GM12872 (cell line): Measurements from ENCODE around the gene TCEA3.

Source experiments
- TF ChIP-seq, protein P1 (sequence below): IDR thresholded peaks from 3 replicates; pipeline ENCODE4 v1.5.1; 2011; ENCODE audit warnings: low read depth, mild to moderate bottlenecking, low read length, moderate library complexity; ENCODE audit not compliant: insufficient read depth

TCEA3 gene

DNA sequence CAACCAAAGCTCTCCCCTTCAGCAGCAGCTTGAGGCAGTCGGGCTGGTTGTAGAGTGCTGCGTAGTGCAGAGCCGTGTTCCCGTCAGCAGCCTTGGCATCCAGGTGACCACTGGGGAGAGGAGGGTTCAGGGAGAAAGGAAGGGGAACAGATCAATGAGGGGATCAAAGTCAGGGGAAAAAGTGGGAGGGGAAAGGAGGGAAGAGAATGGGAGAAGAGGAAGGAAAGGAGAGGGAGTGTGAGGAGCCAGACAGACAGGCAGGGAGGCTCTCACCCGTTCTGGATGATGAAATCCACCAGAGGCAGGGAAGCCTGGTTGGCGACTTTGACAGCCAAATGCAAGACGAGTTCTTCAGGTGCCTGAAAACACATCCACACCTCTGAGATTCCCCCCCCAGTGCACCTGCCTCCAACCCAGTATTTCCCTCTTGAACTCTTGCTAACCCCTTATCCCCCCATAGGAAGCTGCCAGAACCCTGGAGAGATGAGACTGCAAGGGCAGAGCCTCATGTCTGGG, 9.8 kb upstream of the TCEA3 start:
- TF ChIP-seq, protein P1, sequence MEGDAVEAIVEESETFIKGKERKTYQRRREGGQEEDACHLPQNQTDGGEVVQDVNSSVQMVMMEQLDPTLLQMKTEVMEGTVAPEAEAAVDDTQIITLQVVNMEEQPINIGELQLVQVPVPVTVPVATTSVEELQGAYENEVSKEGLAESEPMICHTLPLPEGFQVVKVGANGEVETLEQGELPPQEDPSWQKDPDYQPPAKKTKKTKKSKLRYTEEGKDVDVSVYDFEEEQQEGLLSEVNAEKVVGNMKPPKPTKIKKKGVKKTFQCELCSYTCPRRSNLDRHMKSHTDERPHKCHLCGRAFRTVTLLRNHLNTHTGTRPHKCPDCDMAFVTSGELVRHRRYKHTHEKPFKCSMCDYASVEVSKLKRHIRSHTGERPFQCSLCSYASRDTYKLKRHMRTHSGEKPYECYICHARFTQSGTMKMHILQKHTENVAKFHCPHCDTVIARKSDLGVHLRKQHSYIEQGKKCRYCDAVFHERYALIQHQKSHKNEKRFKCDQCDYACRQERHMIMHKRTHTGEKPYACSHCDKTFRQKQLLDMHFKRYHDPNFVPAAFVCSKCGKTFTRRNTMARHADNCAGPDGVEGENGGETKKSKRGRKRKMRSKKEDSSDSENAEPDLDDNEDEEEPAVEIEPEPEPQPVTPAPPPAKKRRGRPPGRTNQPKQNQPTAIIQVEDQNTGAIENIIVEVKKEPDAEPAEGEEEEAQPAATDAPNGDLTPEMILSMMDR = no peak

DNA sequence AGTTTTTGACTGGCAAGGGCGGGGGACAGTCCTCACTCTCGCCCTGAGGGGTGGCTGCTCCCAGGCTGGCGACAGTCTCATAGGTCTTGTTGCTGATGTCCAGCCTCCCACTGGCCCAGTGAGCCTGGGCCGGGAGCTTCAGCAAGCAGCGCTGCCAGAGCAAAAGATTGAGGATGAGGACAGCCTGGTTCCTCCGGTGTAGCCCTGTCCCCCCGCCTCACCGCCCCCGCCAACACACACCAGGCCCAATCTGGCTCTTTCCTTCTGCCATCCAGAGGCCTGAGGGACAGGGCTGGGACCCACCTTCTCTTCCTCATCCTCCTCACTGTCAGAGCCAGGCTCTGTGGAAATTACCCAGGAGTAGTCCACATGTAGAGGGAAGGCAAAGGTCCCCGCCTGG, 8.6 kb upstream of the TCEA3 start:
- TF ChIP-seq, protein P1 = no peak

DNA sequence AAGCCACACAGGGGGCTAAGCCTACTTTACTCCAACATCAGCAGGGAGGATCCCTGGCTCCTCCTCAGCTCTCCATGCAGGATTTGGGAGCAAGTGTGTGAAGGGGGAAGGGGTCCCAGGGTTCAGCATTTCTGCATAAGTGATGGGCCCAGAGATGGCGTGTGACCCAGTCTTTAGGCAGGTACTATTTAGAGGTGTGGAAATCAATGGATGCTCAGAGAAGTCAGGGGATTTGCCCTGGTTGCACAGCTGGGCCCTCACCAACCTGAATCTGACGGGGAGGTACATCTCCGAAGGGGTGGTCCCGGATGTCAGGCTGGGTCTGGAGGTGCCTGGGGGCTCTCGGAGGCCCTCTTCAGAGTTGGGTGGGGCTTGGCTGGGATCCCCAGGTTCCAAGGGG, 6.9 kb upstream of the TCEA3 start:
- TF ChIP-seq, protein P1 = no peak

DNA sequence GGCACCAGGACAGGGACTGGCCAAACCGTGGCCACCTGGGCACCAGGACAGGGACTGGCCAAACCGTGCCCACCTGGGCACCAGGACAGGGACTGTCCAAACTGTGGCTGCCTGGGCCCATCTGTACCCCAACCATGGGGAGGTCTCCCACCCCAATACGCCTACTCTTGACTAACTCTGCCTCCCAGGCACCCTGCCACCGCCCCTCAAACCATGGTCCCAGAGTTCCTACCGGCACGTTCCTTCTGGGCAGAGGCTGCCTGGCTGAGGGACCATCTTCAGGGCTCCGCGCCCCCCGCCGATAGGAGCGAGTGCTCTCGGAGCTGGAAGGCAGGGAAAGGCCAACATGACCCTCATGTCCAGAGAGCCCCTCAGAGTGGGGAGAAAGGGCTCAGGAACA, 6.3 kb upstream of the TCEA3 start:
- TF ChIP-seq, protein P1 = no peak

DNA sequence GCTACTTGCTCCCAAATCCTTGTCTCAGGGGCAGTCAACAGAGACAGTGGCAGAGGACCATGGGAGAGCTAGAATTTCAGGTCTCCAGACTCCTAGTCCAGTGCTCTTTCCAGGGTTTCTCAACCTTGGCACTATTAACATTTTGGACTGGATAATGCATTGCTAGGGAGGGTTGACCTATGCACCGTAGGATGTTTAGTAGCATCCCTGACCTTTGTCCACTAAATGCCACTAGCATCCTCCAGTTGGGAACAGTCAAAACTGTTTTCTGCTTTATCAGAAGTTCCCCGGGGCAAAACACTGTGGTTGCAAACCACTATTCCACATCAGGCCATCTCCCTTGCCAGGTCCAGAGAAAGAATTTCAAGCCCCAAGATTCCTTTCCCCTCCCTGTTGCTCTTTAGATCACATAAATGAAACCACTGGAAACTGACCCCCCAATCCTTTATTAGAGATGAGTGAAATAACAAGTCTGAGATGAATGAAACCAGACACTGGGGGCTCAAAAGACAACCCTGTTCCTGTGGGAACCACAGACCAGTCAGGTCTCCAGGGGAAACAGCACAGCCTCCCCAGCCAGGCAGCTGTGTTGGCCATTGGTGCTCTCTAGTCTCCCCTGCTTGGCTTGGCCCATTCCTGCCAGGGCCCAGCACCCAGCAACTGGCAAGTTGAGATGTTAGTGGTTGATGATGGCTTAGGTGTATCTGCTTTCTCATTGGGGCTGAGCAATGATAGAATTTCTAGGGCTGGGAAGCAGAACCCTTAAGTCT, 3.8 kb upstream of the TCEA3 start:
- TF ChIP-seq, protein P1 = no peak

DNA sequence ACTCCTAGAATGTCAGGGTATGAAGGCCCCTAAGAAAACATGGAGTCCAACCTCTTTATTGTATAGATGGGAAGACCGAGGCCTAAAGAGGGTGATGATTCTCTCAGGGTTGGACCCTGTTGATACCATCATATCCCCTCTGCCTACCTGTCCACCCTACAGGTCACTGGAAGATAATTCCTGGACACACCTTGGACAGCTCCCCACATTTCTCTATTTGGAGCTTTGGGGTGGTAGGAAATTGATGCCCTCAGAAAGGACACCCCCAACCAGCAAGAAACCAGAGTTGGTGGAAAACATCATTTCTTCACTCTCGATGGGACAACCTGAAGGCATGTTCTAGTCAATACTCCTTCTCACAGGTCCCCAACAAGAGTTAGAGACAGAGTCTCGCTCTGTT, 3.0 kb upstream of the TCEA3 start:
- TF ChIP-seq, protein P1 = no peak

DNA sequence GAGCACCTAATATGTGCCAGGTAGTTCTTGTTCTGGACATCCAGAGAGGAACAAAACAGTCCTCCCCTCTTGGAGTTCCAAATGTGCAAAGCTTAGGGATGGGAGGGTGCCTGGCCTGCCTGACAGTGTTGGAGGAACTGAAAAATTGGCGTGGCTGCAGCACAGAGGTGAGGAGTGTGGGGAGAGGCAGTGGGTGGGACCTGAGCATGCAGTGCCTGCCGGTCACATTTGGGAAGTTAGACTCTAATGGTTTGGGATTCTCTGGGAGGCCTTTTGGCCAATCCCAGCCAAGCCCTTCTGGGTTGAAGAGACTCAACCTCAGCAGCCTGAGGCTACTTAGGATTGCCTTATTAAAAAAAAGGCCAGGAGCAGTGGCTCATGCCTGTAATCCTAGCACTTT, 2.3 kb upstream of the TCEA3 start:
- TF ChIP-seq, protein P1 = no peak
